PC-3 (cell line): Measurements from ENCODE around the gene UBXN6.

ENCODE experiments used
- CTCF ChIP-seq: fragments of 300-600 bp; sonication (generic); conservative IDR thresholded peaks from 2 replicates; pipeline ENCODE4 v1.5.1; 2017; ENCODE audit warnings: antibody characterized with exemption, low read depth, mild to moderate bottlenecking, low read length
- EZH2 ChIP-seq: fragments of 300-600 bp; sonication (generic); IDR thresholded peaks from one replicate; pipeline ENCODE4 v1.6.1; 2017; ENCODE audit warnings: antibody characterized with exemption, mild to moderate bottlenecking, low read length; ENCODE audit not compliant: unreplicated experiment
- EZH2phosphoT487 ChIP-seq: fragments of 300-600 bp; sonication (generic); IDR thresholded peaks from 2 replicates; pipeline ENCODE4 v1.6.1; 2018; ENCODE audit warnings: mild to moderate bottlenecking, antibody characterized with exemption, low read length, borderline replicate concordance

- TF ChIP-seq EZH2 (no peak), CTCF (no peak), EZH2phosphoT487 (no peak)
These were observed 16.3 kb upstream of the UBXN6 start for GRCh38 chr19:4473763-4474513.
